GM12801 (cell line): ENCODE measurements around the gene CACNB1.

Source experiments
- CTCF ChIP-seq: IDR thresholded peaks from one replicate; pipeline ENCODE4 v1.5.1; 2011; ENCODE audit warnings: control low read depth; ENCODE audit not compliant: insufficient read length; ENCODE audit errors: extremely low read depth

Gene CACNB1

DNA sequence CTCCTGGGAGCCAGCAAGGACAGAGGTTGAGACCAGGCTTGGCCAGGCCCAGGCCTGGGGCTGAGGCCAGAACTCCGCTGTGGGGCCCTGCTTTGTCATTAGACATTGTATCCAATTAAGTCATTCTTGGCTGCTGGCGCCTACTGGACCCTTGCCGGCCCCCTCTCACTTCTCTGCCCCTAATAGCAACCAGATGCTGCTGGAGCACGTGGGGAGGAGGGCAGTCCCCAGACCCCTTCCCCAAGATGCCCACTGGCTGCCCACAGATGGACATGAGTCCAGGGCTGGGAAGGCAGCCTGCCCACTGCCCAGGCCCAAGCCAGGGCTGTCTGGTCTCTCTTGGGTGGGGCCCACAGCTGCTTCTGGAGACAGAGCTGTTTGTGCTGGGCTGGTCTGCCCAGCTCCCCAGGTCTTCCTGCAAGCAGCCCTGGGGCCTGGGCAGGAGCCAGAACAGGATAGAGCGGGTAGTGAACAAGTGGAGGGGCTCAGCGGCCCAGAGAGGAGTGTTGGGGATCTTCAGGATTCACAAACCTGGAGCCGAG is 53.8 kb downstream of the CACNB1 start:
- no peak for TF ChIP-seq CTCF

GRCh38 chr17:39141915-39142664 is 55.4 kb downstream of the CACNB1 start:
- TF ChIP-seq CTCF: no peak

- TF ChIP-seq CTCF: no peak
Observed at GRCh38 chr17:39141294-39141693, 56.2 kb downstream of the CACNB1 start.

- no peak for TF ChIP-seq CTCF
Observed at GRCh38 chr17:39139561-39139960, 57.9 kb downstream of the CACNB1 start.

GRCh38 chr17:39139161-39139511 is 58.3 kb downstream of the CACNB1 start:
- TF ChIP-seq CTCF: no peak

- no peak for TF ChIP-seq CTCF
Observed at GRCh38 chr17:39138431-39139160, 58.9 kb downstream of the CACNB1 start.

DNA sequence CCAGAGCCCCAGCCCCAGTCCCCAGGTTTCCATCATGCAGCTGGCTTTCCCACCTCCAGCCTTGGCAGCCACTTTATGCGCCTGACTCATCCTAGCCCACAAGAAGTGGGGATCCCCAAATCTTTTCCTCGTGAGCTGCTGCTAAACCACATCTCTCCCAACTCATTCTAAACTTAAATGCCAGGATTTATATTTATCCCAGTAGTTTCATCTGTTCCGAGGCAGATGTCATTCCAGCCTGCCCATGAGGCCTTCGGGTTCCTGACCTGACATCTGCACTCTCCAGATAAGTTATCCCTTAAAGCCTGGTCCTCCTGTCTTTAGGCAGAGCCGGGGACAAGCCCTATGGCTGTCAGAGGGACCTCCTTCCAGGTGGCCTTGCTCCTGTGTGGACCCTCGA is 62.6 kb downstream of the CACNB1 start:
- no peak for TF ChIP-seq CTCF
